HG03045 (cell line): ENCODE data around the gene SEC14L6.

Experiments used
- ATAC-seq: cut with Tn5 transposase; IDR thresholded peaks from one replicate; pipeline ENCODE4 v1.9.1; 2021; ENCODE audit warnings: mild to moderate bottlenecking, moderate library complexity; ENCODE audit not compliant: unreplicated experiment

The SEC14L6 gene

DNA sequence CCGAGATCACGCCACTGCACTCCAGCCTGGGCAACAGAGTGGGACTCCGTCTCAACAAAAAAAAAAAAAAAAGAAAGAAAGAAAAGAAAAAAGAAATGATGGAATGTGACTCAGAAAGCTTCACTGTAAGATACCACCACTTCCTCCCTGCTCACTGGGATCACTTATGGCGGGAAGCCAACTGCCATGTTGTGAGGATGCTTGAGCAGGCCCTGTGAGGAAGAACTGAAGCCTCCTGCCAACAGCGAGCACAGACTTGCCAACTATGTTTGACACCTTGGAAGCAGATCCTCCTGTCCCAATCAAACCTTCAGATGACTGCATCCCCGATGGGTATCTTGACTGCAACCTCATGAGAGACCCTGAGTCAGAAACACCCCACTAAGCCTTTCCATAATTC is 8.3 kb downstream of the SEC14L6 start:
- no peak for ATAC-seq

DNA sequence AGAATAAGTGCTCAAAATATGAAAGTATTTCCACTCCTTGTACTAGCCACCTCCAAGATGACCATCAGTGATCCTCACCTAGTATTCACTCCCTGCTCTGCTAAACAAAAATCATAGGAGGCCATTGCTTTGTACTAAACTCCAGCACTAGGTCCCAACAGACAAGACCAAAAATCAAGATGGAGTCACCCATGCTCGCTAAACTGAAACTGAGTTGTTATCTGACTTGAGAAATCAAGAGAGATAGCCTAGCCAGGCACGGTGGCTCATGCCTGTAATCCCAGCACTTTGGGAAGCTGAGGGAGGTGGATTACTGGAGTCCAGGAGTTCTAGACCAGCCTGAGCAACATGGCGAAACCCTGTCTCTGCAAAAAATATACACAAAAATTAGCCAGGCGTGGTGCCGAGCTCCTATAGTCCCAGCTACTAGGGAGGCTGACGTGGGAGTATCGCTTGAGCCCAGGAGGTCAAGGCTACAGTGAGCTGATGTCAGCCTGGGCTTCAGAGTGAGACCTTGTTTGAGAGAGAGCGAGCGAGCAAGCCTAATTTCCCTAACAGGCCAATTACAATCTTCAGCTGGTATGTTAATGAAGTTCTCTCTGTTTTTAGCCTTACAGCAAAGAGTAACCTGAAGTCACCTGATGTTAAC is 9.3 kb downstream of the SEC14L6 start:
- no peak for ATAC-seq

- ATAC-seq = no peak
Measured at GRCh38 chr22:30535182-30535581, 11.4 kb downstream of the SEC14L6 start.

GRCh38 chr22:30531651-30532608 is 14.6 kb downstream of the SEC14L6 start:
- no peak for ATAC-seq

DNA sequence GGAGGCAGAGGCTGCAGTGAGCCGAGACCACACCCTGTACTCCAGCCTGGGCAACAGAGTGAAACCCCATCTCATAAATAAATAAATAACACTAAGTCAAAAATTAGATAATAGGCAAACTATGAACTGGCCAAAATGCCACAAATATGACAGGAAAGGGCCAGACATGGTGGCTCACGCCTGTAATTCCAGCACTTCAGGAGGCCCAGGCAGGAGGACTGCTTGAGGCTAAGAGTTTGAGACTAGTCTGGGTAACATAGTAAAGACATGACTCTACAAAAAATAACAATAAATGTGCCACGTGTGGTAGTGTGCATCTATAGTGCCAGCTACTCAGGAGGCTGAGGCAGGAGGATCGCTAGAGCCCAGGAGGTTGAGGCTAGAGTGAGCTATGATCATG is 19.9 kb downstream of the SEC14L6 start:
- no peak for ATAC-seq

DNA sequence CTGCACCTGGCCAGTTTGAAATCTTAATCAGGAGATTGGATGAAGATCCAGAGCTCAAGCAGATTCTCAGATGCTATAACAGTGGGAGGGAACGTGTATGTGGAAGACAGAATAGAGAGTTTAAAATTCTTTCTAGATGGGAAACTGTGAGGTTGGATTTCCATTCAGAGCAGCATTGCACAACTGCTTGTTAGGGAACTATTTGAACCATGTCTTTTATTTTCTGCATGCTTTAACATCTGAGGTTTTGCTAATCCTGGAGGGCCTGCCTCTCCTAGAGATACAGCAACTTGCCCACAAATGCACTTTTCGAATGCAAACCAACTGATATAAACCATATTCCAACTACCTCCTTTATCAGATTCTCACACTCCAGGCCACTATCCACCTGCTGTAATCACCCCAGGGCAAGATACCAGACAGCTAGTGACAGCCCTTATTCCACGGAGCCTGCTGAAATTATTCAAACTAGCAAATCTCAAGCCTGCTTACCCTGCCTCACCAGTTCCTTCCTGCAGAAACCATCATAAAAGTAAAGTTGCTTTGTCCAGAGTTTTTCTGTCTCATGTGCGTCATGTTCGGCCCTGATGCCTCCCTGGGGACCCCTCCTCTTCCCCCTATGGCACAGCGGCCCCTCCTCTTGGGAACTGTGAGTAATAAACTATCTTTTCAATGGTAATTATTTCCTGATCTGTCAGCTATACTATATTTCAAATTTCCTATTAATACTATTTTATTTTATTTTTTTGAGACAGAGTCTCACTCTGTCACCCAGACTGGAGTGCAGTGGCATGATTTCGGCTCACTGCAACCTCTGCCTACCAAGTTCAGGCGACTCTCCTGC is 22.7 kb downstream of the SEC14L6 start:
- no peak for ATAC-seq

DNA sequence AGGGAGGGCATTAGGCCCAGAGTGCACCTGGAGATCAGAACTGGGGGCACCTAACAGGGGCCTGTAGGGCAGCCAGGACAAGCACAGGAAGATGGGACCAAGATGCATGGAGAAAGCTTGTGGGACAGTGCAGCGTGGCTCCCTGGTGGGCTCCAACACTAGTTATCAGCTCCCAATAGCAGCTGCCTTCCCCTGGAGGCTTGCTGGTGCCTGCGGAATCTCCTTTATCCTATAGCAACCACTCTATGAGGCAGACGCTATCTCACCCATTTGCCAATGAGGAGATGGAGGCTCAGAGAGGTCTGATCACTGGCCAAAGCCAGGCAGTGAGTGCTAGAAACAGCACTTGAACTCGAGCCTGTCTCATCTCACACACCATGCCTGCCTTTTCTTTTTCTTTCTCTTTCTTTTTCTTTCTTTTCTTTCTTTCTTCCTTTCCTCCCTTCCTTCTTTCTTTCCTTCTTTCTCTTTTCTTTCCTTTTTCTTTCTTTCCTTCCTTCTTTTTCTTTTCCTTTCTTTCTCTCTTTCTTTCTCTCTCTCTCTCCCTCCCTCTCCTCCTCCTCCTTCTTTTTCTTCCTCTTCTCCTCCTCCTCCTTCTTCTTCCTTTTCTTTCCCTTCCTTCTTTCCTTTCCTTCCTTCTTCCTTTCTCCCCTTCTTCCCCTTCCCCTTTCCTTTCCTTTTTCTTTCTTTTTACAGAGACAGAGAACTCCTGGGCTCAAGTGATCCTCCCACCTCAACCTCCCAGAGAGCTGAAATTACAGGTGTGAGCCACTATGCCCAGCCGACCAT is 25.0 kb downstream of the SEC14L6 start:
- no peak for ATAC-seq

- no peak for ATAC-seq
Measured at GRCh38 chr22:30519842-30520425, 26.6 kb downstream of the SEC14L6 start.

DNA sequence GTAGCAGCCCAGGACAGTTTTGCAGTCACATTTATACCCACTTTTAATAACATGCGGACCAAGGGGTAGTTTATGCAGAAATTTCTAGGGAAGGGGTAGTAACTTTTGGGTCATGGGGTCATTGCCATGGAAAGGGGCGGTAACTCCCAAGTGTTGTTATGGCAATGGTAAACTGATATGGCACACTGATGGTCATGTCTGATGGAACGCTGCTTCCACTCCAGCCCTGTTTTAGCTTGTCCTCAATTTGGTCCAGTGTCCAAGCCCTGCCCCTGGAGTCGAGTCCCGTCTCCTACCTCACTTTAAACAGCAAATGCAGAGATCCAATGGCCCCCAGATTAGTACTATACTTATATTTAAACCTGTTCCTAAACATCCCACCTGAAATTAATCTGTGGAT is 29.8 kb downstream of the SEC14L6 start:
- no peak for ATAC-seq

DNA sequence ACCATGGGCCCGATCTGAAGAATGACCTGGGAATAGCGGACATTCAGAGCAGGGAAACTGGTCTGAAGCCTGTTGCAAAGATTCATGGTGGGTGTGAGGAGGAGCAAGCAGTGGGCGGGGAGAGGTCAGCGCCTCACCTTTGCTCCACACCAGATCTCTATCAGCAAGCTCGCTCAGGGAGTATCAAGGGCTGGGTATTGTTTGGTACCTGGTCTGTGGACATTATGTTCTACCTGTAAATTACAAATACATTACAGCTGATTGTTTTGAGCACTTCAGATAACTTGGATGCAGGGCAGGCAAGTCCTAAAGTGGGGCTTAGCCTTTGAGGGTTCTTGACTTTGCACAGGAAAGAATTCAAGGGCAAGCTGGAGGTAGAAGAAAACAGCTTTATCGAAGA is 30.3 kb downstream of the SEC14L6 start:
- ATAC-seq = no peak

GRCh38 chr22:30514252-30514651 is 32.3 kb downstream of the SEC14L6 start:
- ATAC-seq = no peak

DNA sequence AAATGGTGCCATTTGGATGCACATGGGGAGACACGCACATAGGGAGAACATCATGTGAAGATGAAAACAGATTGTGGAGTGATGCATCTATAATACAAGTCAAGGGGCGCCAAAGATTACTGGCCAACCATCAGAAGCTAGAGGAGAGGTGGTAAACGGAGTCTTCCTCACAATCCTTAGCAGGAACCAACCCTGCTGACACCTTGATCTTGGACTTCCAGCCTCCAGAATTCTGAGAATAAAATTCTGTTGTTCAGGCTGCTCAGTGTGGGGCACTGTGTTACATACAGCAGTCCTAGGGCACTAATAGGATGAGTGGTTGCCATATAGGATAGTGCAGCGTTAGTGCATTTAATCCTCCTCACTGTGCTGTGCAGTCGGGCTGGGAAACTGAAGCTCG is 33.1 kb downstream of the SEC14L6 start:
- no peak for ATAC-seq

DNA sequence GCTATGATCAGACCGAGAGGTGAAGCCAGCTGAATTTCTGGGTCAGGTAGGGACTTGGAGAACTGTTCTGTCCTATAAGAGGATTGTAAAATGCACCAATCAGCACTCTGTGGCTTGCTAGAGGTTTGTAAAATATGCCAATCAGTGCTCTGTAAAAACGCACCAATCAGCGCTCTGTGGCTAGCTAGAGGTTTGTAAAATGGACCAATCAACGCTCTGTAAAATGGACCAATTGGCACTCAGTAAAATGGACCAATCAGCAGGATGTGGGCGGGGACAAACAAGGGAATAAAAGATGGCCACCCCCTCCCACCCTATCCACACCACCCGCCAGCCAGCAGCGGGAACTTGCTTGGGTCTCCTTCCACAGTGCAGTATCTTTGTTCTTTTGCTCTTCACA is 34.6 kb downstream of the SEC14L6 start:
- ATAC-seq = no peak

DNA sequence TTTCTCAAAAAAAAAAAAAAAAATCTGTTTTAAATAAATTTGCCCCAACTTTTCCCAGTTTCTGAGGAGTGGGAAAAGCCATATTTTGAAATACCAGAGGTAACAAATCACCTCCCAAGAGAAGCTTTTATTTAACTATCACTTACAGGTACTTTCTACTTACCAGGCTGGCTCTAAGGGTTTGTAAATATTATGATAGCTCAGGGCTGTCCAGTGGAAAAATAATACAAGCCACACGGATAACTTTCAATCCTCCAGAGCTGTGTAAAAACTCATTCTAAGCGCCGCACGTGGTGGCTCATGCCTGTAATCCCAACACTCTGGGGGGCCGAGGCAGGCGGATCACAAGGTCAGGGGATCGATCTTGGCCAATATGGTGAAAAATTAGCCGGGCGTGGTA is 35.4 kb downstream of the SEC14L6 start:
- ATAC-seq = no peak

DNA sequence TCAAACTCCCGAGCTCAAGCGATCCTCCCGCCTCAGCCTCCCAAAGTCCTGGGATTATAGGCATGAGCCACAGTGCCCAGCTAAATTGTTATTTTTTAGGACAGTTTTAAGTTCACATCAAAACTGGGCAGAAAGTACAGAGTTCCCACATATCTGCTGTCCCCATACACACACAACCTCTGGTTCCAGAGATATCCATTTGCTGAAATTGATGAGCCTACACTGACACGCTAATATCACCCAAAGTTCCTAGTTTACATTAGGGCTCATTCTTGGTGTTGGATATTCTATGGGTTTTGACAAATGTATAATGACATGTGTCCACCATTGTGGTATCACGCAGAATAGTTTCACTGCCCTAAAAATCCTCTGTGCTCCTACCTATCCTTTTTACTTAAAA is 38.3 kb downstream of the SEC14L6 start:
- ATAC-seq = no peak

DNA sequence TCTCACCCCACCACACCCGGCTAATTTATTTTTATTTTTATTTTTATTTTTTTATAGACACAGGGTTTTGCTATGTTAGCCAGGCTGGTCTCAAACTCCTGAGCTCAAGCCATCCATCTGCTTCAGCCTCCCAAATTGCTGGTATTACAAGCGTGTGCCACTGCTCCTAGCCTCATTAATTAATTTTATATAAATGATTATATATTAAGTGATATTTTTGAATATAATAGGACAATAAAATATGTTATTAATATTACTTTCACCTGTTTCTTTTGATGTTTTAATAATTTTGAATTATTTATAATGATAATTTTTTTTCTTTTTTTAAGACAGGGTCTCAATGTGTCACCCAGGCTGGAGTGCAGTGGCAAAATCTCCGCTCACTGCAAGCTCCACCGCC is 38.9 kb downstream of the SEC14L6 start:
- no peak for ATAC-seq

DNA sequence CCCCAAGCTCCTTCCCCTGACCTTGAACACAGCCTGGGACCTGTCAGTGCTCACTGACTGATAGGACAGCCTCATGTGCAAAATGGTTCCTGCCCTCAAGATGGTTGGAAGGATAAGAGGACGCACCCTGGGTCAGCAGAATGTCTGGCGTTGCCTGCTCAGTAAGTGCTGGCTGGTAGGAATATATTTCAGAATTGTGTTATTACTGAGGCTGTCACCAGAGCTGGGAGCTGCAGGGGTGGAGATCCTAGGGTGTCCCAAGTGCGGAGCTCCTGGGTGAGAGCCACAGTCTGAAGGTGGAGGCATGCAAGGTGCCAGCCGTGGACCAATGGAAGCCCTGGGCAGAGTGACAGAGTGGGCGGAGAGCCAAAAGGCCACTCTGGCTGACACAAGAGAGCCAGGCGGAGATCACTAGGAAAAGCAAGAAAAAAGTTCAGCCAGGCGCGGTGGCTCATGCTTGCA is 40.0 kb downstream of the SEC14L6 start:
- no peak for ATAC-seq

- no peak for ATAC-seq
Measured at GRCh38 chr22:30503551-30503950, 43.0 kb downstream of the SEC14L6 start.

DNA sequence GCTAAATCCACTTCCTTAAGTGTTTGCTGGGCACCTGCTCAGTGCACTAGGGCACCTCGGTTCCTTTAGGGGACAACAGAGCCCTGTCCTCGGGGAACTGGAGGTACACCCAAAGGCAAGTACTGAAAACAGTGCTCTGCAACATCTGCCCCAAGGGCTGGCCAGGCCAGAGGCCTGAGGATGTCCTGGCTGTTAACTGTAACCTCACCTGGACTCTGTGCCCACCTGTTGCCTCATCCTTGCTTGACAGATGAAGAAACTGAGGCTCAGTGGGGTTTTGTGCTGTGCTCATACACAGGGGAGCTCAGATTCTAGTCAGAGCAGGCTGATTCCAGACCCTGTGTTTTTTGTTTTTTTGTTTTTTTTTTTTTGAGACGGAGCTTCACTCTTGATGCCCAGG is 43.6 kb downstream of the SEC14L6 start:
- ATAC-seq = no peak

- no peak for ATAC-seq
Measured at GRCh38 chr22:30502153-30502552, 44.4 kb downstream of the SEC14L6 start.
